NCI-H1417 (cell line): ENCODE data around the gene CEPT1.
"Not testable (repeated sequence)": the region's sequence is repeated elsewhere in the genome, so short reads cannot be mapped to it uniquely, and the experiment has no call there.

Experiments
- DNase-seq, 3 experiments: peaks; one replicate each; lab custom pipeline; 2025; lab: John Stamatoyannopoulos, UW

Gene CEPT1

GRCh38 chr1:111139956-111140679, at the start of gene CEPT1, which contains the start of gene DRAM2:
TSS of gene CEPT1 (plus strand) at chr1:111140223. CDS start at chr1:111147715, 7,492 bp downstream.
TSS of gene DRAM2 (minus strand) at chr1:111140093. CDS start at chr1:111131554, 8,539 bp downstream.
- DNase-seq = peak; percentile 94 to 96 (median 96)

DNA sequence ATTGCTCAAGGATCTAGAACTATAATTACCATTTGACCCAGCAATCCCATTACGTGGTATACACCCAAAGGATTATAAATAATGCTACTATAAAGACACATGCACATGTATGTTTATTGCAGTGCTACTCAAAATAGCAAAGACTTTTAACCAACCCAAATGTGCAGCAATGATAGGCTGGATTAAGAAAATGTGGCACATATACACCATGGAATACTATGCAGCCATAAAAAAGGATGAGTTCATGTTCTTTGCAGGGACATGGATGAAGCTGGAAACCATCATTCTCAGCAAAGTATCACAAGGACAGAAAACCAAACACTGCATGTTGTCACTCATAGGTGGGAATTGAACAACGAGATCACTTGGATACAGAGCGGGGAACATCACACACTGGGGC, 44.6 kb upstream of the CEPT1 start:
- not testable (repeated sequence) for DNase-seq

GRCh38 chr1:111097356-111098099, 42.5 kb upstream of the CEPT1 start:
- DNase-seq = no peak

- peak in 1 of 3 experiments; percentile 27 for DNase-seq
Observed at GRCh38 chr1:111099289-111099688, 40.7 kb upstream of the CEPT1 start.

DNA sequence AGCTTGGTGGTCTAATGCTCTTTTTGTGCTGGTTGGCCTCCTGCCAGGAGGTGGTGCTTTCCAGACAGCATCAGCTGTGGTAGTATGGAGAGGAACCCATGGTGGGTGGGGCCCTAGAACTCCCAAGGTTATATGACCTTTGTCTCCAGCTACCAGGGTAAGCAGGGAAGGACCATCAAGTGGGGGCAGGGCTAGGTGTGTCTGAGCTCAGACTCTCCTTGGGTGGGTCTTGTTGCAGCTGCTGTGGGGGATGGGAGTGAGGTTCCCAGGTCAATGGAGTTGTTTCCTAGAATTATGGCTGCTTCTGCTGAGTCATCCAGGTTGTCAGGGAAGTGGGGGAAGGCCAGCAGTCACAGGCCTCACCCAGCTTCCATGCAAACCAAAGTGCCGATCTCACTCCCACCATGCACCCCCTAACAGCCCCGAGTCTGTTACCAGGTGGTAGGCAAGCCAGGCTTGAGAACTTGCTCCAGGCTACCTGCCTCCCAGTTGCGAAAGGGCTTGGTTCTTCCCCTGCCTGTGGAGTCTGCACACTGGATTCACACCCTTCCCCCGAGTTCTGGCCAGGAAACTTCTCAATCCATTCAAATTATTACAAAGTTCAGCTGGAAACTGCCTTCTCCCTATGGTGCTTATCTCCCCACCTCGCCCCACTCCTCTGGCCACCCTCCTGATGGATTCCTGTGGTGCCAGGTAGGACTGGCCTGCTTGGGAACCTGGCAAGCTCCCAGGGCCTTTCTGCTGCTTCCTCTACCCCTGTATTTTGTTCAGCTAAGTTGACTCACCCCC, 38.0 kb upstream of the CEPT1 start:
- DNase-seq = no peak

DNA sequence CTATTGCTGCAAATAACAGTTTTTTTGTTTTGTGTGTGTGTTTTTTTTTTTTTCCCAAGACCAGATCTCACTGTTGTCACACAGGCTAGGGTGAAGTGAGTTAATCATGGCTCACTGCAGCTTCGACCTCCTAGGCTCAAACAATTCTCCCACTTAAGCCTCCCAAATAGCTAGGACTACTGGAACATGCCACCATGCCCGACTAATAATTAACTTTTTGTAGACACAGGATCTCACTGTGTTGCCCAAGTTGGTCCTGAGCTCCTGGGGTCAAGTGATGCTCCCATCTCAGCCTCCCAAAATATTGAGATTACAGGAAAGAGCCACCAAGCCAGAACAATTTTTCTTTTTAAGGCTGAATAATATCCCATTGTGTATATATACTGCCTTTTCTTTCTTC, 35.0 kb upstream of the CEPT1 start:
- DNase-seq = no peak

GRCh38 chr1:111110197-111110899, 29.7 kb upstream of the CEPT1 start:
- no peak for DNase-seq

- DNase-seq = no peak
Observed at GRCh38 chr1:111116496-111116895, 23.5 kb upstream of the CEPT1 start.

DNA sequence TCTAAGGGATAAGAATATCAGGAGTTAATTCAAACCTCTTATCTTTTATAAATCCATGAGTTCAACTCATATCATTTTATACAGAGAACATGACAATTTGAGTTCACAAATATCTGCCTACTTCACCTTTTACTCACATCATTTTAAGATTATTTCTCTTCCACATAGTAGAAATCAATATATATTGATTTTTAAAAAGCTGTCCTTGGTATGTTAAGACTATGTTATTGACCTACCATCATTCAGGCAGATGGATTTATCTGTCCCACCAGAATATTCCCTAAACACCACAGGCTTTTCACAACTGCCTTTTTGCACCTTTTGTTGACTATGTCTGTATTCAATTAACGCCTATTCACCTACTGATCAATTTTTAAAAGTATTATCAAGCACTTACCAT, 13.7 kb upstream of the CEPT1 start:
- DNase-seq = no peak

DNA sequence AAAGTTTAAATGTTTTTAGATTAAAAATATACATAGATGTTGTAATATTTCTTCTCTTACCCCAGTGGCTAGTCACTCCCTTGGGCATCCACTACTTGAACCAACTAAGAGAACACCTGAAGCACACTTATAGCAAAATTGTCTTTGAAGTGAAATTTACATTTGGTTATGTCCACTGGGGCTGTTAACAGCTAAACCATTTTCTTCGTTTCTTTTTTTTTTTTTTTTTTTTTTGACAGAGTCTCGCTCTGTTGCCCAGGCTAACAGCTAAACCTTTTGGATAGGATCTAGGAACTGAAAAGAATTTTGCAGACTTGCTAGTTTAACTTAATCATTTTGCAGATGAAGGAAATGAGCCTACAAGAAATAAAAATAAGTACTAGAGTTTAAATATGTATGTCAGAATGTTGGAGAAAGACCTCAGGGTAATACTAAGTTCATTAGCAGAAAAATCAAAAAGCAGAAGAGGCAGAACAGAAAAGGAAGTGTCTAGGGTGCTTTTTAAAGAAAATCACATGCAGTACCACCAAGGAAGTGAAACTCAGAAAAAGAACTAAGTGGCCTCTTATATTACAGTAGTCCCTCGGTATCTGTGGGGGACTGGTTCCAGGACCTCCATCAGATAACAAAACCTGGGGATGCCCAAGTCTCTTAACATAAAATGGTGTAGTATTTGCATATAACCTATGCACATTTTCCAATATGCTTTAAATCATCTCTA, 11.9 kb upstream of the CEPT1 start:
- no peak for DNase-seq

- no peak for DNase-seq
Observed at GRCh38 chr1:111129376-111129775, 10.6 kb upstream of the CEPT1 start.

GRCh38 chr1:111131693-111132092, 8.3 kb upstream of the CEPT1 start:
- DNase-seq = no peak

- DNase-seq = no peak
Observed at GRCh38 chr1:111133866-111134265, 6.2 kb upstream of the CEPT1 start.

GRCh38 chr1:111139324-111139955, 583 bp upstream of the CEPT1 start:
- peak; percentile 63 to 93 (median 88) for DNase-seq

DNA sequence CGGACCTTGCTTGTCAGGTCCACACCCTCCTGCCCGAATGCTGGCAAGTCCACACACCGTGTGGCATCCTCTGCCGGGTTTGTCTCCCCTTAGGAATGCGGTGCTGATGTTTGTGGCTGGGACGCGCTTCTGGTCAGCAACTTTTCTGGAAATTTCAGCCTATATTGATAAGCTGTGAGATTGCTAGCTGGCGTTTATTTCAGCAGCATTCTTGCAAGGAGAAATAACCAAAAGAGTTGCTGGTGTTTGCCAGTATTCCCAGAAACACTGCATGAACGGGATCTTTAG, 601 bp downstream of the CEPT1 start:
- DNase-seq = no peak

GRCh38 chr1:111141245-111142220, 1.5 kb downstream of the CEPT1 start:
- DNase-seq = no peak

- no peak for DNase-seq
Observed at GRCh38 chr1:111142356-111142975, 2.4 kb downstream of the CEPT1 start.

DNA sequence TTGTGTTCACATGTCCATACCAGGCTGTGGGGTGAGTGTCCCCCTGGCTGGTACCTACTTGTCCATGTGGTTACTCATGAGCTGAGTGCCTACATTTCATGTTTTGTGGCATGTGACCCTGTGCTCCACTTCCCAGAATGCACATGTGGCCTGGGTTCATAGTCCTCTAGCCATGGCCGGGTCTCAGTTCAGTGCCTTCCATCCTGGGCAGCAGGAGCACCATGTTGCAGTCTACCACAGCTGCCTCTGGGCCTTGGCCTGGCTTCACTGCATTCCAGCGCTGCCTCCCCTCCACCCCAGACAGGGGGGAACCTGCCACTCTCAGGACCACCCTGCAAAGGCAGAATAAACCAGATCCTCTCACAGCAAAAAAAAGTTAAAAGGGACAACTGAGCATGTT, 5.5 kb downstream of the CEPT1 start:
- DNase-seq = no peak
